RWPE1 (cell line): ENCODE measurements around the gene SLC6A19.

Experiments used
- CTCF ChIA-PET: fragments of 350-600 bp; sonication (Branson Sonifier 250); formaldehyde crosslinking; extraction: SDS; loops from one replicate; lab custom pipeline; 2021; lab: Yijun Ruan, JAX
- POLR2A ChIA-PET: fragments of 400-600 bp; formaldehyde crosslinking; extraction: SDS; loops from one replicate; lab custom pipeline; 2020; ENCODE audit warnings: antibody characterized with exemption; ENCODE audit not compliant: low non-redundant PET; lab: Yijun Ruan, JAX
- DNase-seq: peaks from one replicate; pipeline ENCODE4 v3.0.0; 2012; ENCODE audit warnings: low spot score
- H3K27ac ChIP-seq: fragments of 450-650 bp; 2 replicates; pipeline ENCODE4 v1.5.1; 2017
- TF ChIP-seq, protein P1 (sequence below): fragments of 450-650 bp; conservative IDR thresholded peaks from 2 replicates; pipeline ENCODE4 v1.5.1; 2017; ENCODE audit warnings: low read depth, mild to moderate bottlenecking

Gene SLC6A19

DNA sequence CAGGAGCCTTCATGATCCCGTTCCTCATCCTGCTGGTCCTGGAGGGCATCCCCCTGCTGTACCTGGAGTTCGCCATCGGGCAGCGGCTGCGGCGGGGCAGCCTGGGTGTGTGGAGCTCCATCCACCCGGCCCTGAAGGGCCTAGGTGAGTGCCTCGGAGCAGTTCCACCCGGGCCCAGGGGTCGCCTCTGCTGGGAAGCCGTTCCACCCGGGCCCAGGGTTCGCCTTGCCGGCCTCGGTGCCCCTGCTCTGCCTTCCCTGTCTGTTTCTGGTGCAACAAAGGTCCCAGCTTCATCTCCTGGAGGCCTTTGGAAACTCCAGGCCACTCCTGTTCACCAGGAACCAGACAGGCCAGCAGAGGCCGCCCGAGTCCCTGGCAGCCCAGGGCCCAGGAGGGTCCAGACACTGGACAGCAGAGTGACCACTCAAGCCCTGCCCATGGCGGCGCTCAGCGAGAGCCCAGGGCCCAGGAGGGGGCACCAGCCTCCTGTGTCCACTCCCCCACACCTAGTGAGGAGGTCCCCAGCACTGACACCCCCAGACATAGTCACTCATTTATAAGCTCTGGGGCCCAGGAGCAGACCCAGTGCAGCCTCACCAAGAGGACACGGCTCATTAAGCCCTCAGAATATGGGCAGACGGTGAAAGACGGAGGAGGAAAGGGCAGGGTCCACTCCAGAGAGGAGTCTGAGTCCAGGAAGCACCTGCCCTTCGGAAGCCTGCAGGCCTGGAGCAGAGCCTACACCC, 7.5 kb downstream of the SLC6A19 start:
- H3K27ac ChIP-seq: no peak overlapping the region
- DNase-seq: peak; percentile 37
- CTCF ChIA-PET: interaction anchor here (0.5 to 1.4 kb wide), 18 partner anchors 11 to 599 kb away, joined by 3 to 6 read pairs (median 4); no protein-coding TSS in a partner anchor
- POLR2A ChIA-PET: no interaction called here
- TF ChIP-seq, protein P1, sequence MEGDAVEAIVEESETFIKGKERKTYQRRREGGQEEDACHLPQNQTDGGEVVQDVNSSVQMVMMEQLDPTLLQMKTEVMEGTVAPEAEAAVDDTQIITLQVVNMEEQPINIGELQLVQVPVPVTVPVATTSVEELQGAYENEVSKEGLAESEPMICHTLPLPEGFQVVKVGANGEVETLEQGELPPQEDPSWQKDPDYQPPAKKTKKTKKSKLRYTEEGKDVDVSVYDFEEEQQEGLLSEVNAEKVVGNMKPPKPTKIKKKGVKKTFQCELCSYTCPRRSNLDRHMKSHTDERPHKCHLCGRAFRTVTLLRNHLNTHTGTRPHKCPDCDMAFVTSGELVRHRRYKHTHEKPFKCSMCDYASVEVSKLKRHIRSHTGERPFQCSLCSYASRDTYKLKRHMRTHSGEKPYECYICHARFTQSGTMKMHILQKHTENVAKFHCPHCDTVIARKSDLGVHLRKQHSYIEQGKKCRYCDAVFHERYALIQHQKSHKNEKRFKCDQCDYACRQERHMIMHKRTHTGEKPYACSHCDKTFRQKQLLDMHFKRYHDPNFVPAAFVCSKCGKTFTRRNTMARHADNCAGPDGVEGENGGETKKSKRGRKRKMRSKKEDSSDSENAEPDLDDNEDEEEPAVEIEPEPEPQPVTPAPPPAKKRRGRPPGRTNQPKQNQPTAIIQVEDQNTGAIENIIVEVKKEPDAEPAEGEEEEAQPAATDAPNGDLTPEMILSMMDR: peak; percentile 74

DNA sequence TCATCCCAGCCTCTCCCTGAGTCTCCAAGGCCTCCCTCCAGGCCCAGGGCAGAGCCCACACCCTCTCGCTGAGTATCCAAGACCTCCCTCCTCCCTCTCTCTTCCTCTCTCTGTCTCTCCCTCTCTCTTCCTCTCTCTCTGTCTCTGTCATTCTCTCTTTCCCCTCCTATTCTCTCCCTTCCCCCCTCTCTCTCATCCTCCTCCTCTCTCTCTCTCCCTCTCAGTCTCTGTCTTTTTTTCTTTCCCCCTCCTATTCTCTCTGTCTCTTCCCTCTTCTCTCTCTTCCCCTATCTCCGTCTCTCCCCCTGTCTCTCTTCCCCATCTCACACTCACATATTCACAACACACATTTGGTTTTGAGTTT, 8.1 kb downstream of the SLC6A19 start:
- CTCF ChIA-PET: interaction anchor here (0.5 to 1.4 kb wide), 7 partner anchors 32 to 435 kb away, joined by 3 to 6 read pairs (median 5); no protein-coding TSS in a partner anchor
- POLR2A ChIA-PET: no interaction called here
- no peak overlapping the region for H3K27ac ChIP-seq
- TF ChIP-seq, protein P1: no peak
- DNase-seq: no peak

DNA sequence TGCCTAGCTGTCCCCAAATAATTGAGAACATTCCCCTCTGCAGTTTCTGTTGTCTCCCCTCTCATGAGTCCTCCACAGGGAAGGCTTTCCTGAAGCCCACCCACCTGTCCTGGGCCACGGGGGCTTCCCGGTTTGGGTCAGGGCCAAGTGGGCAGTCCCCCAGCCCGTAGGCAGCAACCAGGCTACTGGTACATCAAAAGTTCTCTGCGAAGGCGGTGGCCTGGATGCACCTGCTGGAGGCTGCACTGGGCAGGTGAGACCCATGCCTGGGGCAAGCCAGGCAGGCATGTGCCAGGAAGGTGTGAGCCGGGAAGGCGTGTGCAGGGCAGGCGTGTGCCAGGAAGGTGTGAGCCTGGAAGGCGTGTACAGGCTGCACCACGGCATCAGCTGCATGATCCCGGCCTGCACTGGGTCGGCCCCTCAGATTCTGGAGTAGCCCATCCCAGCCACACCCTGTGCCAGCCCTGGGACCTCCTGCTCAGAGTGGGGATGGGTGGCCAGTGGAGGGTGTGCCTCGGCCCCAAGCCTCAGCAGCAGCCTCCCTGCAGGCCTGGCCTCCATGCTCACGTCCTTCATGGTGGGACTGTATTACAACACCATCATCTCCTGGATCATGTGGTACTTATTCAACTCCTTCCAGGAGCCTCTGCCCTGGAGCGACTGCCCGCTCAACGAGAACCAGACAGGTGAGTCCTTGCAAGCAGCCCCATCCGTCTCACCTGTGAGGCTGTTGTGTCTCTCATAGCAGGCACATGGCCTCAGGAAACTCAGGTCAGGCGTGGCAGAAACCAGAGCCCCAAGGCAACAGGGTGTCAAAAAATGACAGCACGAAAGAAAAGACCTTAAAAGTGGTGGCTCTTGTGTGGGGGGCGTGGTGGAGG, 8.7 kb downstream of the SLC6A19 start:
- DNase-seq: no peak
- H3K27ac ChIP-seq: no peak overlapping the region
- TF ChIP-seq, protein P1: no peak
- ChIA-PET POLR2A (no interaction called here), CTCF (no interaction called here)

DNA sequence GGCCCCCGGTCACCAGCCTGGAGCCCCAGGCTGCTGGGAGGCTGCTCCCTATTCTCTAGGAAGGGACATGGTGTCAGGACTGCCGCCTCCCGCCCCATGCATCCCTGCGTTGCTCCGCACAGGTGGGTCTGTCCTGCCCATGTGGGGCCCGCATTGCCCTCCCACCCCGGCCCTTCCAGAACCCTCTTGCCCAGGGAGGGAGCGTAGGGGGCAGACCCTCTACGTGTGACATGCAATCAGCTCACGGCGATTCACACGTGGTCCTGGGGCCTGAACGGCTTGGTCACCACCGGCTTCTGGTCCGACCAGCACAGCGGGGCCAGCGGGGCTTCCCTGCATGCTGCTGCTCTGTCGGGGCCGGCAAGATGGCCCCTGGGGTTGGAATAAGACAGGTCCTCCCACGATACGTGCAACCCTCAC, 9.4 kb downstream of the SLC6A19 start:
- POLR2A ChIA-PET: no interaction called here
- TF ChIP-seq, protein P1: no peak
- DNase-seq: no peak
- CTCF ChIA-PET: no interaction called here
- H3K27ac ChIP-seq: no peak overlapping the region

DNA sequence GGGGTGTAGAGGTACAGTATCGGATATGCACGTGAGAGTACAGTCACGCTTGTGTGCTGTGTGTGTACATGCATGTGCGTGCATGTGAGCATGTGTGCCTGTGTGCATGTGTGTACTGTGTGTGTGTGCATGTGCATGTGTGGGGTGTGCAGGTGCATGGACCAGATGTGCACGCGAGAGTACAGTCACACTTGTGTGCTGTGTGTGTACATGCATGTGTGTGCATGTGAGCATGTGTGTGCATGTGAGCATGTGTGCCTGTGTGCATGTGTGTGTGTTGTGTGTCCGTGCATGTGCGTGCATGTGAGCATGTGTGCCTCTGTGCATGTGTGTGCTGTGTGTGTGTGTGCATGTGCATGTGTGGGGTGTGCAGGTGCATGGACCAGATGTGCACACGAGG, 10.3 kb downstream of the SLC6A19 start:
- no peak overlapping the region for H3K27ac ChIP-seq
- POLR2A ChIA-PET: no interaction called here
- CTCF ChIA-PET: no interaction called here
- no peak for DNase-seq
- TF ChIP-seq, protein P1: no peak

DNA sequence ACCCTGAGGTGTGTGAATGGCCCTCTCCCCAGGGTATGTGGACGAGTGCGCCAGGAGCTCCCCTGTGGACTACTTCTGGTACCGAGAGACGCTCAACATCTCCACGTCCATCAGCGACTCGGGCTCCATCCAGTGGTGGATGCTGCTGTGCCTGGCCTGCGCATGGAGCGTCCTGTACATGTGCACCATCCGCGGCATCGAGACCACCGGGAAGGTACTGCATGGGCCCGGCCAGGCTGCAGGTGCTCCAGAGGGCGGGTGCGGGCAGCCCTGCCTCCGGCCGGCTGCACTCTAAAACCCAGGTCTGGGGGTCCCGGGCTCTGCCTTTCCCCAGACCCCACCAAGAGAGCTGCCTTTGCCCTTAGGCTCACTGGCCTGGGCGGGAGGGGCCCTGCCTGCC, 10.9 kb downstream of the SLC6A19 start:
- ChIA-PET CTCF (no interaction called here), POLR2A (no interaction called here)
- TF ChIP-seq, protein P1: no peak
- DNase-seq: no peak
- no peak overlapping the region for H3K27ac ChIP-seq
